AG04450 (cell line): ENCODE measurements around the gene FXYD1. TPM values are rescaled to one million over a fixed set of nuclear protein-coding genes. Genes with fewer than 3 reads are reported as not detected.

Experiments used
- CTCF ChIA-PET: fragments of 300-600, 350-600 bp; formaldehyde crosslinking; extraction: SDS; loops from one replicate; lab custom pipeline; 2022; ENCODE audit warnings: antibody characterized with exemption, inconsistent platforms; lab: Charles Lee
- POLR2A ChIA-PET: fragments of 350-600 bp; formaldehyde crosslinking; extraction: SDS; loops from one replicate; lab custom pipeline; 2021; ENCODE audit warnings: antibody characterized with exemption, inconsistent platforms; lab: Yijun Ruan, JAX
- DNase-seq: peaks from one replicate; pipeline ENCODE4 v3.0.0-alpha.2; 2011; ENCODE audit warnings: low read depth, low spot score
- H3K27ac ChIP-seq: one replicate; pipeline ENCODE4 v1.5.1; 2012; ENCODE audit warnings: low read depth, low read length, control low read depth
- H3K27me3 ChIP-seq: one replicate; pipeline ENCODE4 v1.6.0; 2012; ENCODE audit warnings: low read length; ENCODE audit not compliant: control insufficient read depth, insufficient read depth
- H3K4me3 ChIP-seq: 2 replicates; pipeline ENCODE4 v1.5.1; 2011; ENCODE audit warnings: mild to moderate bottlenecking, low read depth, low read length, control low read depth
- H3K9me3 ChIP-seq: 2 replicates; pipeline ENCODE4 v1.5.1; 2012; ENCODE audit warnings: low read length; ENCODE audit not compliant: control insufficient read depth, insufficient read depth
- polyA plus RNA-seq: library from polyadenylated mRNA; depleted of rRNA; stranded (reverse); fragments of >200 nt; gene quantifications from 2 replicates; pipeline ENCODE4 v1.2.3, GENCODE V29; 2011
- TF ChIP-seq, protein P1 (sequence below): IDR thresholded peaks from 2 replicates; pipeline ENCODE4 v1.5.1; 2011; ENCODE audit warnings: low read depth, low read length, control low read depth, inconsistent platforms

Gene FXYD1
- polyA plus RNA-seq, 1 experiment: 1.3 TPM

DNA sequence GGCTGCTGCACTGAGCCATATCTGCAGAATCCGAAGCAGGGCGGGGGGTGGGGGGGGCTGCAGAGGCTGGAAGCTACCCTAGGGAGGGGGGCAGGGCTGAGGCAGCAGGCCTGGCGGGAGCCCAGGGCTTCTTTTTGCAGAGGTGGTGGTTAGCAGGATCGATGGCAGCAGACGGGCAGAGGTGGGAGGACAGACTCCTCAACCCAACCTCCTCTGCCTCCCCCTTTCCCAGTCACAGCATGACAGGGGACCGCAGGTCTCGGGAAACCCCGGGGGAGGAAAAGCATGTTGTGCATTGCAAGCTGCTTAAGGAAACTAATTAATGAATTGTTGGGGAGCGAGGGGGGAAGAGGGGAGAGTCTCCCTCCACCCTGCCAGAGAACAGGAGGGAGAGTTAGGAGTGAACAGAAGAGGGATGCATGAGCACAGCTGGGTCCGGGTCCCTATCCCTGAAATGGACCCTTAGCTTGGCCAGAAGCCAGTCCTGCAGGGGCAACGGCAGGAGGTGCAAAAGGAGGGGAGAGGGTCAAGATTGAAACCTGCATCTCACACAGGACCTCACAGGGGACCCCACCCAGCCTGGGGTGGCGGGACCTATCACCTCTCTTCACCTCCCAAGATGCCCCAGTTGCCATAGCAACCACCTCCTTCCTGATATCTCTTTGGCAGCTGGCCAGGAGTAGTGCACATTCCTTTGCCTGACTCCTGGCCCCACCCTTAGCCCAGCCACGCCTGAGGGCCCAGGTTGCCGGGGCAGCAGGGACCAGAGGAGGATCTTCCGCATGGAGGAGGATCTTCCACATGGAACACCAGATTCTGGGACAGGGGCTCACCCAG is 6.2 kb downstream of the FXYD1 start:
- H3K27me3 ChIP-seq: peaks cover 25% of the 10 kb centered on the region
- TF ChIP-seq, protein P1, sequence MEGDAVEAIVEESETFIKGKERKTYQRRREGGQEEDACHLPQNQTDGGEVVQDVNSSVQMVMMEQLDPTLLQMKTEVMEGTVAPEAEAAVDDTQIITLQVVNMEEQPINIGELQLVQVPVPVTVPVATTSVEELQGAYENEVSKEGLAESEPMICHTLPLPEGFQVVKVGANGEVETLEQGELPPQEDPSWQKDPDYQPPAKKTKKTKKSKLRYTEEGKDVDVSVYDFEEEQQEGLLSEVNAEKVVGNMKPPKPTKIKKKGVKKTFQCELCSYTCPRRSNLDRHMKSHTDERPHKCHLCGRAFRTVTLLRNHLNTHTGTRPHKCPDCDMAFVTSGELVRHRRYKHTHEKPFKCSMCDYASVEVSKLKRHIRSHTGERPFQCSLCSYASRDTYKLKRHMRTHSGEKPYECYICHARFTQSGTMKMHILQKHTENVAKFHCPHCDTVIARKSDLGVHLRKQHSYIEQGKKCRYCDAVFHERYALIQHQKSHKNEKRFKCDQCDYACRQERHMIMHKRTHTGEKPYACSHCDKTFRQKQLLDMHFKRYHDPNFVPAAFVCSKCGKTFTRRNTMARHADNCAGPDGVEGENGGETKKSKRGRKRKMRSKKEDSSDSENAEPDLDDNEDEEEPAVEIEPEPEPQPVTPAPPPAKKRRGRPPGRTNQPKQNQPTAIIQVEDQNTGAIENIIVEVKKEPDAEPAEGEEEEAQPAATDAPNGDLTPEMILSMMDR: no peak
- no peak for DNase-seq
- CTCF ChIA-PET: interaction anchor here (0.9 to 1.6 kb wide), 4 partner anchors 9 to 101 kb away, joined by 4 to 8 read pairs (median 4); partner anchors contain the start of genes FXYD5 and LGI4
- no peak overlapping the region for H3K4me3 ChIP-seq
- POLR2A ChIA-PET: no interaction called here
- H3K27ac ChIP-seq: no peak overlapping the region
- no peaks in the 10 kb centered on the region for H3K9me3 ChIP-seq

DNA sequence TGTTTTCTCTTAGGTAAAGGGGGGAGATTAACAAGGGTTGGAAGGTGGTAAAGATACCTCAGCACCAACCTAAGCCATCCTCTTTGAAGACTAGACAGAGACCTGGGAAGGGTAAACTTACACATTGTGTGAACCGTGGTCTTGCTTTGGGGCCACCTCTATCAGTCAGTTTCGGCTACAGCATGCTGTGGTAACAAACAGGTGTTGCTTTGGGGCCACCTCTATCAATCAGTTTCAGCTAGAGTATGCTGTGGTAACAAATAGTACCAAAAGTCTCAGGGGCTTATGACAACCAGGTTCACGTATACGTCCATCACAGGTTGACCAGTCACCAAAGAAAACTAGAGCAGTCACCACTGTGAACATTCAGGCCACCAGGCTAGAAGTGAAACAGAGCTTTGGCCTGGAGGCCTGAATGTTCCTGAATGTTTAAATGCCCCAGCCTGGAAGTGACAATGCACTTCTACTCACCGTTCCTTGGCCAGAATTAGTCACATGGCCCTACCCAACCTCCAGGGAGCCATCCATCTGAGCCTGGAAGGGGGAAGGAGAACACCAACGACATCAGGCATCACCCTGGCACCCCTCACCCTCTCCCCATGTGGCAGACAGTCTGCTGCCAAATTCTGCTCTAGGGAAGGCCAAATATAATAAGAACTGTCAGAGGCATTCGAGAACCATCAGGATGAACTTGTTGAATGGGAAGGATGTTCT is 8.3 kb downstream of the FXYD1 start:
- no peaks in the 10 kb centered on the region for H3K9me3 ChIP-seq
- no peak for DNase-seq
- TF ChIP-seq, protein P1: no peak
- no peak overlapping the region for H3K4me3 ChIP-seq
- CTCF ChIA-PET: interaction anchor here (1.6 kb wide), 1 partner anchor 11 kb away, joined by 4 read pairs; no protein-coding TSS in a partner anchor
- POLR2A ChIA-PET: no interaction called here
- H3K27me3 ChIP-seq: peaks cover 22% of the 10 kb centered on the region
- H3K27ac ChIP-seq: no peak overlapping the region

DNA sequence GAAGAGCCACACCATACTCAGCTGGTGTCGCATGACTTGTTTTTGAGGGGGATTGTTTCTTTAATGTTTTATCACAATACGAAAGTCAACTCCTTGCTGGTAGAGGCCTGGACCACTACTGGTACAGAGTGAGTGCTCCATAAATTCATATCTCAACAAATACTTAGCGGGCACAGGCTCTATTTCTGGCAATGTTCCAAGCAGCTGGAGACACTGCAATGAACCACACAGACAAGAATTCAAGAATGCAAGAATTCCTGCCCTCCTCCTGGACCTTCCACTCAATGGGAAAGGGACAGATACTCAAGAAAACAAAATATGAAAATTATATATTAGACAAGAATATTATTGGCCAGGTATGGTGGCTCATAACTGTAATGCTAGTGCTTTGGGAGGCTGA is 10.8 kb downstream of the FXYD1 start:
- Histone ChIP-seq H3K4me3 (no peak overlapping the region), H3K27me3 (peaks cover 3% of the 10 kb centered on the region), H3K9me3 (no peaks in the 10 kb centered on the region; the same call in 1 of the 2 replicates), H3K27ac (no peak overlapping the region)
- TF ChIP-seq, protein P1: no peak
- CTCF ChIA-PET: interaction anchor here (6.8 kb wide), 1 partner anchor 7 kb away, joined by 83 read pairs; the partner anchor contains the start of gene FXYD7
- POLR2A ChIA-PET: no interaction called here
- DNase-seq: no peak

DNA sequence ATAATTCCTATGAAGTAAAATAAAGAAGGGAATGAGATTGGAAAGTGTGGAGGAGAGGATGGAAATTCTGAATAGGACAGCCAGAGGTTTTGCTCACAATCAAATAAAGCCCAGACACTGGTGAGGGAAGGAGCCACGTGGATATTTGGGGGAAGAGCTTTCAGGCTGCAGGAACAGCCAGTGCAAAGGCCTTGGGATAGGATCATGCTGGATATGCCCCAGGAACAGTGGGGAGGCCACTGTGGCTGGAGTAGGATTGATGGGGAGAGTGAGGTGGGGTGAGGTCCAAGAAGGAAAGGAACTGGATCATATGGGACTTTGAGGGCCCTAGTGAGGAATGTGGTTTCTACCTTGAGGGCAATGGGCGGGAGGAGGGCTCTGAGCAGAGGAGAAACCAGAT is 11.8 kb downstream of the FXYD1 start:
- H3K27me3 ChIP-seq: no peaks in the 10 kb centered on the region
- ChIA-PET POLR2A (no interaction called here), CTCF (interaction anchor here (0.7 to 6.8 kb wide), 2 partner anchors 8 to 16 kb away, joined by 3 to 83 read pairs; partner anchors contain the start of genes FXYD7 and LGI4)
- no peak for DNase-seq
- TF ChIP-seq, protein P1: no peak
- H3K27ac ChIP-seq: no peak overlapping the region
- no peaks in the 10 kb centered on the region; the same call in 1 of the 2 replicates for H3K9me3 ChIP-seq
- no peak overlapping the region for H3K4me3 ChIP-seq
